GM12878 (cell line): Measurements from ENCODE around the gene ASB2. TPM values are rescaled to one million over a fixed set of nuclear protein-coding genes. Genes with fewer than 3 reads are reported as not detected.

Experiments
- ATAC-seq: fragments of 200-7000 bp; cut with Tn5 transposase; 3 replicates; pipeline ENCODE4 v1.9.1; 2020; ENCODE audit warnings: mild to moderate bottlenecking, moderate library complexity
- BruUV-seq: library from RNA; stranded (reverse); fragments of 400-500 nt; replicated peaks from 2 replicates; lab custom pipeline; 2021; lab: Mats Ljungman, UMichigan
- CTCF ChIA-PET: fragments of 300-600 bp; sonication (Branson Sonifier 250); formaldehyde crosslinking; extraction: SDS; loops from one replicate; lab custom pipeline; 2021; ENCODE audit warnings: inconsistent platforms; lab: Yijun Ruan, JAX
- POLR2A ChIA-PET: fragments of 350-600 bp; formaldehyde crosslinking; extraction: SDS; loops from one replicate; lab custom pipeline; 2021; ENCODE audit warnings: inconsistent platforms; lab: Charles Lee
- RAD21 ChIA-PET: fragments of 300-600 bp; sonication (Branson Sonifier 250); formaldehyde crosslinking; loops from one replicate; lab custom pipeline; 2023; ENCODE audit warnings: antibody characterized with exemption; ENCODE audit not compliant: unreplicated experiment; lab: Charles Lee
- SMC1A ChIA-PET: fragments of 300-600 bp; sonication (Branson Sonifier 250); formaldehyde crosslinking; loops from one replicate; lab custom pipeline; 2023; ENCODE audit not compliant: unreplicated experiment, uncharacterized antibody; lab: Charles Lee
- DNase-seq: peaks from one replicate; pipeline ENCODE4 v3.0.0-alpha.2; 2011; ENCODE audit warnings: low read depth, low spot score
- FAIRE-seq: peaks from 3 replicates; lab custom pipeline; 2011; peaks lifted over from hg19 to GRCh38; lab: Jason Lieb, UNC
- H2AFZ ChIP-seq: 2 replicates; pipeline ENCODE4 v1.6.0; 2011; ENCODE audit warnings: low read depth, low read length, control low read depth; ENCODE audit not compliant: control insufficient read depth
- H3K27ac ChIP-seq: 2 replicates; pipeline ENCODE4 v1.5.1; 2011; ENCODE audit warnings: control low read depth; ENCODE audit not compliant: control insufficient read depth, insufficient read depth
- H3K27me3 ChIP-seq, 2 experiments: replicated peaks in 1 of 2; 2 replicates each; pipeline versions ENCODE4 v1.6.0 to v1.6.1; 2011; ENCODE audit warnings: low read length in 1 of 2; ENCODE audit not compliant: control insufficient read depth in 2 of 2, insufficient read depth in 2 of 2
- H3K36me3 ChIP-seq, 2 experiments: 2 replicates each; pipeline ENCODE4 v1.5.1; 2011; ENCODE audit warnings: low read length in 1 of 2; ENCODE audit not compliant: control insufficient read depth in 2 of 2, insufficient read depth in 2 of 2
- H3K4me1 ChIP-seq: 2 replicates; pipeline ENCODE4 v1.6.1; 2011; ENCODE audit warnings: mild to moderate bottlenecking, low read length, moderate library complexity, mixed read lengths; ENCODE audit not compliant: control insufficient read depth, insufficient read depth
- H3K4me2 ChIP-seq: 2 replicates; pipeline ENCODE4 v1.6.0; 2011; ENCODE audit warnings: control low read depth; ENCODE audit not compliant: control insufficient read depth, insufficient read depth
- H3K4me3 ChIP-seq: fragments of 200-600 bp; sonication (generic); 2 replicates; pipeline ENCODE4 v1.5.1; 2016
- H3K79me2 ChIP-seq: 2 replicates; pipeline ENCODE4 v1.6.0; 2011; ENCODE audit warnings: low read length; ENCODE audit not compliant: control insufficient read depth, insufficient read depth
- H3K9ac ChIP-seq: 2 replicates; pipeline ENCODE4 v1.8.0; 2011; ENCODE audit warnings: low read length, control low read depth, mixed read lengths; ENCODE audit not compliant: control insufficient read depth, insufficient read depth
- H3K9me3 ChIP-seq: replicated peaks from 3 replicates; pipeline ENCODE4 v1.5.1; 2011; ENCODE audit warnings: mild to moderate bottlenecking, low read length; ENCODE audit not compliant: control insufficient read depth, insufficient read depth
- H4K20me1 ChIP-seq: 2 replicates; pipeline ENCODE4 v1.6.0; 2011; ENCODE audit not compliant: control insufficient read depth, insufficient read depth
- CBX3 ChIP-seq: fragments of 200-600 bp; sonication (generic); IDR thresholded peaks from 2 replicates; pipeline ENCODE4 v1.6.1; 2016; ENCODE audit warnings: low read depth, borderline replicate concordance
- ETV6 ChIP-seq, 2 experiments: fragments of 450-650 bp in 1 of 2; IDR thresholded peaks in 1 of 2; conservative IDR thresholded peaks in 1 of 2; 2 replicates each; pipeline ENCODE4 v1.6.1; 2014; ENCODE audit warnings: antibody characterized with exemption in 1 of 2, borderline replicate concordance in 1 of 2, low read depth in 1 of 2, mild to moderate bottlenecking in 1 of 2, moderate library complexity in 1 of 2
- GABPA ChIP-seq: IDR thresholded peaks from 2 replicates; pipeline ENCODE4 v1.6.1; 2014; ENCODE audit warnings: antibody characterized with exemption, low read depth, mild to moderate bottlenecking, inconsistent platforms
- HDAC2 ChIP-seq: fragments of 200-600 bp; sonication (generic); IDR thresholded peaks from 2 replicates; pipeline ENCODE4 v1.6.1; 2017
- HDAC6 ChIP-seq: fragments of 200-600 bp; sonication (generic); IDR thresholded peaks from one replicate; pipeline ENCODE4 v1.8.0; 2017; ENCODE audit warnings: antibody characterized with exemption; ENCODE audit not compliant: unreplicated experiment
- POLR2A ChIP-seq: IDR thresholded peaks from 2 replicates; pipeline ENCODE4 v1.6.1; 2011; ENCODE audit warnings: low read depth, mild to moderate bottlenecking, low read length
- RELA ChIP-seq: fragments of 450-650 bp; IDR thresholded peaks from 2 replicates; pipeline ENCODE4 v1.8.0; 2014; ENCODE audit warnings: borderline replicate concordance; ENCODE audit not compliant: partially characterized antibody
- SMC3 ChIP-seq: IDR thresholded peaks from 2 replicates; pipeline ENCODE4 v1.6.1; 2011; ENCODE audit warnings: low read length, improper control_type of control experiment, borderline replicate concordance
- SREBF1 ChIP-seq: IDR thresholded peaks from 2 replicates; pipeline ENCODE4 v1.6.1; 2012; ENCODE audit warnings: mild to moderate bottlenecking, low read length
- ZNF274 ChIP-seq: IDR thresholded peaks from one replicate; pipeline ENCODE4 v1.8.0; 2011; ENCODE audit not compliant: insufficient read length, insufficient read depth
- WGBS: methylation state at CpG from one replicate; pipeline ENCODE4 v1.1.6; 2016; ENCODE audit warnings: low lambda C conversion rate; ENCODE audit not compliant: insufficient replicate concordance, insufficient coverage; ENCODE audit errors: missing lambda C conversion rate; 5-methylcytosine and 5-hydroxymethylcytosine counted together
- in situ Hi-C: fragments of 300-500 bp; cut with MboI; formaldehyde crosslinking; loops from 9 replicates; pipeline ENCODE4 v1.14.3; 2018; ENCODE audit warnings: mixed read lengths
- intact Hi-C: fragments of 100-400 bp; cut with micrococcal nuclease; formaldehyde crosslinking; loops from one replicate; pipeline ENCODE4 v1.14.2; 2022; ENCODE audit not compliant: unreplicated experiment
- polyA plus RNA-seq, 11 experiments: library from polyadenylated mRNA; depleted of rRNA in 4 of 11; unstranded in 6 of 11; stranded (reverse) in 5 of 11; fragments of >200 nt; fragmentation: Nextera tagmentation in 4 of 11; fragmentation: Illumina TruSeq in 1 of 11; extraction: Ambion mirVana in 4 of 11; extraction: Trizol in 1 of 11; gene quantifications; 1 replicate in 1 of 11; 2 replicates in 10 of 11; pipeline versions ENCODE4 v1.2.1 to v1.2.3, GENCODE V29; 2011 to 2016; ENCODE audit warnings: inconsistent platforms in 2 of 11, missing spikeins in 2 of 11, low read depth in 1 of 11
- total RNA-seq, 4 experiments: library from RNA; depleted of rRNA in 3 of 4; stranded (reverse); fragments of >200 nt in 3 of 4; fragmentation: Illumina TruSeq in 1 of 4; extraction: Trizol in 1 of 4; gene quantifications; 2 replicates each; pipeline versions ENCODE4 v1.2.1 to v1.2.3, GENCODE V29; 2013 to 2021

The ASB2 gene
- total and polyA plus RNA-seq, 10 of the 15 experiments (the other 5 are each of a cell fraction or from before 2014, with no cell fraction given) = 3.0 to 54.8 (median 33.5) TPM

DNA sequence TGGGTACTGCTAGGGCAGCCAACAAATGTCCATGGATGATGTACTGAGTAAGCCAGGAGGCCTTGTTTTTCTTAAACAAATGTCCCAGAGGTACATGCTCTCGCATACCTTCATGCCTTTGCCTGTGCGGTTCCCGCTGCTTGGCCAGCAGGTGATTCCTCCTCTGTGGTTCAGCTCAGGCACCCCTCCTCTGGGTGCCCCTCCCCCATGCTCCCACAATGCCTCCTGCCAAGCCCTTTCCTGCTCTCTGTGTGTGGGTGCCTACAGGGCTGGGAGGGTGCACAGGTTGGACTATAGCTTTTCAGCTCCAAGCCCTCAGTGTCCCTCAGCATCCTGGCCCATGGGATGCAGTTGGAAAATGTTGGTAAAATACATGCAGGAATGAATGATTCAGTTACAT, 23.5 kb downstream of the ASB2 start:
- ChIA-PET POLR2A (interaction anchor here (0.7 to 1.2 kb wide), 3 partner anchors 12 to 48 kb away, joined by 3 to 5 read pairs (median 5); no protein-coding TSS in a partner anchor), RAD21 (interaction anchor here (1.0 to 15.3 kb wide), 8 partner anchors 10 to 51 kb away, joined by 4 to 324 read pairs (median 8); partner anchors contain the start of gene ASB2), SMC1A (interaction anchor here (1.2 to 19.5 kb wide), 6 partner anchors 12 to 62 kb away, joined by 3 to 409 read pairs (median 25); partner anchors contain the start of gene ASB2), CTCF (interaction anchor here (0.6 to 5.2 kb wide), 9 partner anchors 9 to 183 kb away, joined by 3 to 58 read pairs (median 6); partner anchors contain the start of gene CCDC197)
- peaks cover 0 to 2% of the 10 kb centered on the region in 2 experiments; a peak in 2 of 4 replicates for H3K36me3 ChIP-seq
- H3K79me2 ChIP-seq = no peaks in the 10 kb centered on the region; the same call in 1 of the 2 replicates
- H3K27ac ChIP-seq = no peak overlapping the region
- no TSS peak for BruUV-seq
- intact Hi-C loops (no loop called here), in situ Hi-C loops (loop anchor here (25.0 kb wide), 2 partner anchors 1191 to 1709 kb away; no protein-coding TSS in a partner anchor)
- FAIRE-seq = no peak
- no peak for DNase-seq
- no peak for ATAC-seq
- TF ChIP-seq GABPA (no peak), HDAC6 (no peak), ZNF274 (no peak), SMC3 (no peak), HDAC2 (no peak), SREBF1 (no peak), RELA (no peak), POLR2A (no peak), CBX3 (no peak), ETV6 (conservative IDR thresholded peaks at IDR 0.05 in 1 of 2, IDR thresholded peaks at IDR 0.05 in 1 of 2; ENCODE audit: borderline replicate concordance in 1 of 2, low read depth in 1 of 2) (no peak)
- H3K4me3 ChIP-seq = no peak overlapping the region
- H3K9me3 ChIP-seq = no peaks in the 10 kb centered on the region
- H3K4me1 ChIP-seq = peaks cover 55% of the 10 kb centered on the region
- H3K27me3 ChIP-seq = no peaks in the 10 kb centered on the region
- H3K4me2 ChIP-seq = 0 out of 2 replicates have a peak overlapping the region, but pooled peaks have one; percentile 27
- 96% methylated on average over 3 of the region's 3 CpGs for WGBS
- no peak overlapping the region for H3K9ac ChIP-seq
- H4K20me1 ChIP-seq = no peaks in the 10 kb centered on the region
- no peak overlapping the region for H2AFZ ChIP-seq
